Right cardiac atrium (tissue), 5 donors: ENCODE measurements around the gene HSPA4L. TPM values are rescaled to one million over a fixed set of nuclear protein-coding genes. Genes with fewer than 3 reads are reported as not detected.
A peak's percentile ranks its signal among the peaks of the same experiment; 100 is the strongest.

ENCODE experiments used
- ATAC-seq, 2 donors: fragments of 200-7000 bp; cut with Tn5 transposase; one replicate each; pipeline versions ENCODE4 v1.8.0 to v1.9.1; 2020; ENCODE audit warnings: moderate library complexity in 2 of 2, mild to moderate bottlenecking in 1 of 2
- DNase-seq, 3 donors: peaks; one replicate each; pipeline ENCODE4 v3.0.0-alpha.2; 2020
- H3K27ac ChIP-seq: one replicate; pipeline ENCODE4 v1.5.1; 2013; ENCODE audit warnings: mild to moderate bottlenecking, low read length, control low read depth, moderate library complexity
- H3K27me3 ChIP-seq: one replicate; pipeline ENCODE4 v1.6.1; 2013; ENCODE audit not compliant: control insufficient read depth, insufficient read depth
- H3K4me1 ChIP-seq: one replicate; pipeline ENCODE4 v1.6.1; 2013; ENCODE audit warnings: low read length; ENCODE audit not compliant: control insufficient read depth, insufficient read depth
- H3K4me3 ChIP-seq: one replicate; pipeline ENCODE4 v1.5.1; 2013; ENCODE audit warnings: low read length, control low read depth
- H3K9me3 ChIP-seq: one replicate; pipeline ENCODE4 v1.6.1; 2013; ENCODE audit warnings: low read length; ENCODE audit not compliant: control insufficient read depth
- WGBS: extraction: QIAGEN DNeasy Blood & Tissue Kit; methylation state at CpG from one replicate; pipeline ENCODE4 v1.1.7; 2013; 5-methylcytosine and 5-hydroxymethylcytosine counted together
- intact Hi-C, 4 donors: fragments of 100-400 bp; cut with DNase I; formaldehyde crosslinking; loops; one replicate each; pipeline versions ENCODE4 v1.11.0 to v1.14.0; 2022 to 2023
- polyA plus RNA-seq: library from polyadenylated mRNA; stranded (reverse); fragments of 200-250 nt; gene quantifications from one replicate; pipeline ENCODE4 v1.2.3, GENCODE V29; 2013
- total RNA-seq, 4 donors: library from RNA; stranded (reverse); fragmentation: NEBNext Ultra II Directional; extraction: Animal tissue kit (Norgen Biotek cat#: 25700); gene quantifications; one replicate each; pipeline ENCODE4 v1.2.1, GENCODE V29; 2021
- donor health status: healthy with polysubstance abuse.
- donor health status: DM: no; HTN: yes; CAD: no.
- donor health status: DM: no; HTN: no; CAD: no.
- donor health status: DM: no; HTN: yes; CAD: no; lungs with severe emphysema.
- donor health status: DM: yes; HTN: yes; CAD: no.

HSPA4L gene
- total and polyA plus RNA-seq, 5 donors, result 2.1 to 12.4 (median 8.9) TPM

- ATAC-seq, result no peak
- Histone ChIP-seq H3K4me1 (no peaks in the 10 kb centered on the region), H3K4me3 (no peak overlapping the region), H3K27ac (no peak overlapping the region), H3K27me3 (peaks cover 2% of the 10 kb centered on the region), H3K9me3 (no peaks in the 10 kb centered on the region)
- 53% methylated on average over 4 of the region's 4 CpGs for WGBS
- intact Hi-C loops, result no loop called here
- no peak for DNase-seq
These were observed 10.4 kb upstream of the HSPA4L start for GRCh38 chr4:127771535-127772275.

DNA sequence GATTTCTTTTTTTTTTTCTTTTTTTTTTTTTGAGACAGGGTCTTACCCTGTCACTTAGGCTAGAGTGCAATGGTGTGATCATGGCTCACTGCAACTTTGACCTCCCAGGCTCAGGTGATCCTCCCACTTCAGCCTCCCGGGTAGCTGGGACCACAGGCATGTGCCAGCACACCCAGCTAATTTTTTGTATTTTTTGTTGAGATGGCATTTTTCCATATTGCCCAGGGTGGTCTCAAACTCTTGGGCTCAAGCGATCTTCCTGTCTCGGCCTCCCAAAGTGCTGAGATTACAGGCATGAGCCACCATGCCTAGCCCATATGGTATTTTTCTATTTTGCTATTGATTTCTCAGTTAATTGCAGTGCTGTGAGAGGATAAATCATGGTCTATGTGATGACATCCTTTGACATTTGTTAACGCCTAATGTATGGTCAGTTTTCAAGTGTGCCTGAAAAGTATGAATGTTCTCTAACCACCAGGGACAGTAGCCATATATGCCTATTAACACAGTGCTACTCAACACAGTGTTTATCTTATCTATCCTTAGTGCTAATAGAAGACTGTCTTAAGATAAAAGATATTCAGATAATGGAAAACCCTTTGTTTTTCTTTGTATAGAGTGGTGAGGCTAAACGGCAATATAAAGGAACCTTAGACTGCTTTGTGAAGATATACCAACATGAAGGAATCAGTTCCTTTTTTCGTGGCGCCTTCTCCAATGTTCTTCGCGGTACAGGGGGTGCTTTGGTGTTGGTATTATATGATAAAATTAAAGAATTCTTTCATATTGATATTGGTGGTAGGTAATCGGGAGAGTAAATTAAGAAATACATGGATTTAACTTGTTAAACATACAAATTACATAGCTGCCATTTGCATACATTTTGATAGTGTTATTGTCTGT lies 9.1 kb upstream of the HSPA4L start:
- WGBS, result 88% methylated on average over 10 of the region's 10 CpGs
- DNase-seq (no peak), ATAC-seq (no peak)
- Histone ChIP-seq H3K27ac (no peak overlapping the region), H3K4me1 (no peaks in the 10 kb centered on the region), H3K4me3 (no peak overlapping the region), H3K9me3 (no peaks in the 10 kb centered on the region), H3K27me3 (peaks cover 2% of the 10 kb centered on the region)
- intact Hi-C loops, result no loop called here

GRCh38 chr4:127775843-127776242 lies 6.3 kb upstream of the HSPA4L start:
- intact Hi-C loops, result no loop called here
- Histone ChIP-seq H3K4me3 (no peak overlapping the region), H3K27ac (no peak overlapping the region), H3K27me3 (peaks cover 2% of the 10 kb centered on the region), H3K9me3 (no peaks in the 10 kb centered on the region), H3K4me1 (no peaks in the 10 kb centered on the region)
- WGBS, result 91% methylated on average over 4 of the region's 4 CpGs
- ATAC-seq, result no peak
- no peak for DNase-seq

DNA sequence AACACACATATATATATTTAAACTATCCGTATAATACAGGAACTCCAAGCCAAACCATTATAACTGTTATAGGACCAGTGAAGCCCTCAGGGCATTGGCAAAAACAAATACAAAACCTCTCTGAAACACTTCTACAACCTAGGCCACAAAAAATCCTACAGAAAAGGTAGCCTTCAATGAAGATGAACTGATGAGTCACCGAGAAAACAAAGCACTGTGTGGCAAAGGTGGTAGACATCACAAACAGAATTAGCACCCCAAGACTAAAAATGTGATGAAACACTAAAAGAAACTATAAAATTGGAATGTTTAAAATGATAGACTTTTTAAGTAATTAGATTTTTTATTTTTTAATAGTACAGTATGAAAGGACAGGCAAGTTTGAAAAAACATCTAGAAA lies 5.5 kb upstream of the HSPA4L start:
- ATAC-seq (no peak), DNase-seq (no peak)
- 86% methylated on average over 2 of the region's 2 CpGs for WGBS
- Histone ChIP-seq H3K27ac (no peak overlapping the region), H3K27me3 (peaks cover 2% of the 10 kb centered on the region), H3K9me3 (no peaks in the 10 kb centered on the region), H3K4me3 (no peak overlapping the region), H3K4me1 (no peaks in the 10 kb centered on the region)
- intact Hi-C loops, result no loop called here

GRCh38 chr4:127777487-127777886 lies 4.6 kb upstream of the HSPA4L start:
- no peak for DNase-seq
- intact Hi-C loops, result no loop called here
- H3K27ac ChIP-seq, result no peak overlapping the region
- no peak for ATAC-seq
- 83% methylated on average over 3 of the region's 3 CpGs for WGBS
- H3K9me3 ChIP-seq, result no peaks in the 10 kb centered on the region
- H3K4me1 ChIP-seq, result no peaks in the 10 kb centered on the region
- H3K27me3 ChIP-seq, result peaks cover 2% of the 10 kb centered on the region
- no peak overlapping the region for H3K4me3 ChIP-seq

GRCh38 chr4:127778102-127778501 lies 4.0 kb upstream of the HSPA4L start:
- intact Hi-C loops, result no loop called here
- no peak for ATAC-seq
- DNase-seq, result no peak
- Histone ChIP-seq H3K4me1 (no peaks in the 10 kb centered on the region), H3K4me3 (no peak overlapping the region), H3K27me3 (peaks cover 2% of the 10 kb centered on the region), H3K9me3 (no peaks in the 10 kb centered on the region), H3K27ac (no peak overlapping the region)
- WGBS, result 28% methylated on average over 2 of the region's 2 CpGs

GRCh38 chr4:127780598-127780997 lies 1.5 kb upstream of the HSPA4L start:
- ATAC-seq, result no peak
- intact Hi-C loops, result loop anchor here in 1 of 4 donors (5.0 kb wide), 1 partner anchor 187 kb away; the partner anchor contains the start of genes ABHD18 and MFSD8
- 97% methylated on average over 12 of the region's 12 CpGs for WGBS
- H3K4me1 ChIP-seq, result no peaks in the 10 kb centered on the region
- no peaks in the 10 kb centered on the region for H3K9me3 ChIP-seq
- H3K27me3 ChIP-seq, result peaks cover 2% of the 10 kb centered on the region
- H3K27ac ChIP-seq, result no peak overlapping the region
- H3K4me3 ChIP-seq, result no peak overlapping the region
- DNase-seq, result peak in 2 of 3 donors; percentile 47 to 59

GRCh38 chr4:127781300-127782024 lies 660 bp upstream of the HSPA4L start:
- Histone ChIP-seq H3K4me3 (peak overlapping the region; percentile 71), H3K4me1 (no peaks in the 10 kb centered on the region), H3K27ac (no peak overlapping the region), H3K9me3 (no peaks in the 10 kb centered on the region), H3K27me3 (peaks cover 2% of the 10 kb centered on the region)
- ATAC-seq (peak; percentile 84 to 90), DNase-seq (peak in 2 of 3 donors; percentile 70 to 86)
- 13% methylated on average over 43 of the region's 43 CpGs for WGBS
- intact Hi-C loops, result loop anchor here in 1 of 4 donors (5.0 kb wide), 1 partner anchor 186 kb away; the partner anchor contains the start of genes ABHD18 and MFSD8

- Histone ChIP-seq H3K4me1 (no peaks in the 10 kb centered on the region), H3K27ac (no peak overlapping the region), H3K27me3 (no peaks in the 10 kb centered on the region), H3K9me3 (no peaks in the 10 kb centered on the region), H3K4me3 (peak overlapping the region; percentile 71)
- WGBS, result under 1% methylated on average over 30 of the region's 30 CpGs
- intact Hi-C loops, result loop anchor here in 1 of 4 donors (5.0 kb wide), 1 partner anchor 185 kb away; the partner anchor contains the start of genes ABHD18 and MFSD8
- DNase-seq, result peak; percentile 89 to 95 (median 95)
- peak; percentile 98 to 99 for ATAC-seq
These were observed 172 bp upstream of the HSPA4L start for GRCh38 chr4:127782025-127782274.

GRCh38 chr4:127783026-127783769 lies 1.1 kb downstream of the HSPA4L start:
- 6% methylated on average over 25 of the region's 25 CpGs for WGBS
- ATAC-seq (peak; percentile 47 to 74), DNase-seq (peak; percentile 78 to 88 (median 79))
- H3K27ac ChIP-seq, result peak overlapping the region; percentile 0
- intact Hi-C loops, result loop anchor here in 1 of 4 donors (5.0 kb wide), 1 partner anchor 184 kb away; the partner anchor contains the start of genes ABHD18 and MFSD8
- H3K9me3 ChIP-seq, result no peaks in the 10 kb centered on the region
- peak overlapping the region; percentile 71 for H3K4me3 ChIP-seq
- H3K27me3 ChIP-seq, result no peaks in the 10 kb centered on the region
- no peaks in the 10 kb centered on the region for H3K4me1 ChIP-seq
